GM19328 (cell line): Measurements from ENCODE around the gene NTNG2.

Experiments used
- ATAC-seq: cut with Tn5 transposase; IDR thresholded peaks from one replicate; pipeline ENCODE4 v1.9.1; 2021; ENCODE audit warnings: mild to moderate bottlenecking, moderate library complexity; ENCODE audit not compliant: unreplicated experiment

NTNG2 gene

DNA sequence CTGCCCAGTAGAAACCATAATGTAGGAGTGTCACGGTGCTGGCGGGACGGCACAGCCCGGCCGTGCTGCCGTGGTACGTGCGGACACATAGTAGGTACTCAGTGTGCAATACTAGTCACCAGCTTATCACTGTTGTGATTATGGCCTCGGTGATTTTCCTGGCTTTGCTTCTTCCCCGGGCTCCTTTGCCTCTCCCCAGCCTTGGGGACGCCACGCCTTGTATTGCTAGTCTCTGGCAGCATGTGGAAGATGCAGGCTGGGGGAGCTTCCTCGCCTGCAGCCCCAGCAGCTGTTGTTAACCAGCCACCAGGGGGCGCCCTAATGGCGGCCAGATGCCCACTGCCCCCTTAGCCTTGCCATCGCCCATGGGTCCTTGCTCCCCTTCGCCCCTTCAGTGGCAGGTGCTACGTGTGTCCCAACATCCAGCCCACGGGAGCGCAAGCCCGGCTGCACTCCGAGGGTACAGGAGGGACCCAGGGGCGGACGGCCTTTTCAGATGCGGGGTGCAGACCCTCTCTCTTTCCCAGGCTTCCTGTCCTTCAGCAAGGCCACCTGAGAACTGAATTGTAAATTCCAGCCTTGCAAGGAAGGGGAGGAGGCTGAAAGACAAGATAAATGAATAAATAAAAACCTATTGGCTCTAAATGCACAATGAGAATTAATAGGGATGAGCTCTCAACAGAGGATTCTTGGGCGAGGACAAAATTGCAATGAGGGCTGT, 8.0 kb downstream of the NTNG2 start:
- ATAC-seq = no peak

DNA sequence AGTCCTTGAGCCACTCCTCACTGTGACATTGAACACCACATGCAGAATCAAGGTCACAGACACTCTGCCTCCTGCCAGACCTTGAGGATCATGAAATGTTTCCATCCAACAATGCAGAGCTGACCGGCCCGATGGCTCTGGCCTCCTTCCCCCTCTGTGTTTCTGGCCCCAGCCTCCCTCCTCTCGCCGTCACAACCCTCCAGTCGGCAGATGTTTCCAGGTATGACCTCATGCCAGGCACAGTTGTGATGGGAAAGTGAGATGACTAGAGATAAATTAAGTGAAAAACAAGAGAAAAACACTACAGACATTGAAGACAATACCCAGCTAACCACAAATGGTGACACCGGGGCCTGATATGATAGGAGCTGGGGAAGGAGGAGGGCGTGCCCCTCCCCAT, 9.8 kb downstream of the NTNG2 start:
- no peak for ATAC-seq

DNA sequence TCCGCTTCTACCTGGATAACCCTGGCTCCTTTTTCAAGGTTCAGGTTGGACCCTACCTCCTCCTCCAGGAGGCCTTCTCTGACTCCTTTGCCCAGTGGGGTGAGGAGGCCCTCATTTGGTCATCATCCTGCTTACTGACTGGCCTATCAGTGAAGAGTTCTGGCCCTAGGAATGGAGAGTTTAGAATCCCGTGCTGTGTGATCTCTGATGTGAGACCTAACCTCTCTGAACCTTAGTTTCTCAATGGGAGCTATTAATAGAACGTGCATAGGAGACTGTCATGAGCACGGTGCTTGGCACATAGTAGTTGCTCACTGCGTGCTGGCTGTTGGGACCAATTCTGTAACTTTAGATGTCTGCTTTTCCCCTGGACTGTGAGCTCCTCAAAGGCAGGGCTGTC, 10.3 kb downstream of the NTNG2 start:
- no peak for ATAC-seq

DNA sequence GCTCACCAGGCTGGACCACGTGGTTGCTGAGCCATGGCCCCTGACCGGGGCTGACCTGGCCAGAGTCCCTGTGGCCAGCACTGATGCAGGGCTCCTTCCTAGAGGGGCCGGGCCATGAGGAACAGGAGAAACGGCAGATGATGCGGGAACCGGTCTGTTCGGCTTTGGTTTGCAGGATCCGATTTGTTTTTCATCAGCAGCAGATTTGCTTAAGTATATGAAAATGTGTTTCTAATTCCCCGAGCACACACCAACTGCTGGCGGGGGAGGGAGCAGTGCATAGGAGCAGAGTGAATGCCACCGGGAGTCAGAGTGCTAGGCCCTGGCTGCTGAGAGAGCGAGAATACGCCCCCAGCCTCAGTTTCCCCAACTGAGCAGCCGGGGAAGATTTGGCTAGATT, 13.6 kb downstream of the NTNG2 start:
- no peak for ATAC-seq

DNA sequence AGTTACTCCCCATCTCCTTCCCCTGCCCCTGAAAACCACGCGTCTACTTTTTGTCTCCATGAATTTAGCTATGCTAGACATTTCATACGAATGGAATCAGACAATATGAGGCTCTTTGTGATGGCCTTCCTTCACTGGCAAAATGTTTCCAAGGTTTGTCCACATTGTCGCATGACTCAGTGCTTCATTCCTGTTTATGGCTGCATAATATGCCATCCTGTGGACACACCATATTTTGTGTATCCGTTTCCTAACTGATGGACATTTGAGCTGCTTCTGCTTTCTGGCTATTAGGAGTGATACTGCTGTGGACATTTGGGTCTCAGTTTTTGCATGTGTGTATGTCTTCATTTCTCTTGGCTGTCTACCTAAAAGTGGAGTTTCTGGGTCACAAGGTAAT, 14.5 kb downstream of the NTNG2 start:
- ATAC-seq = no peak

DNA sequence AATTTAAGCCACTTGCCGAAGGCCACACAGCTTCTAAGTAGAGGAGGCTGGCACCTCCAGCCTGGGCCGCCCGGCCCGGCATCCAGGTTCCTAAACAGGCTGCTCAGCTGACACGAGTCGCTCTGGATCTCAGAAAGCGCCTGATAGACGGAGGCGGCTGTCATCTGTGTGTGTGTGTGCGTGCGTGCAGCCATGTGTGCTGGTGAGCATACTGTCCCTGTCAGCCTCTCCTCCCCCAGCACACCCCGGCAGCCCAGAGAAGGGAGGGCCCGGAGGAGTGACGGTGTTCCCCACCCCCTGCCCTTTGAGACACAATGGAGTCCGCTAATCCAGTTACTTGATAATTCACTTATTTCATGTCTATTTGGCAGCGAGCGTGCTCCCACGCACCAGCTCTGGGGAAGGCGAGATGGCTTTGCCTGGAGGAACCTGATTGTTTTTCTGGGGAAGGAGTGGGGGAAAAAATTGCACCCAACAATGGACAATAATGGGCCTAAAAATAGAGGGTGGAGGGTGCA, 20.0 kb downstream of the NTNG2 start:
- no peak for ATAC-seq

DNA sequence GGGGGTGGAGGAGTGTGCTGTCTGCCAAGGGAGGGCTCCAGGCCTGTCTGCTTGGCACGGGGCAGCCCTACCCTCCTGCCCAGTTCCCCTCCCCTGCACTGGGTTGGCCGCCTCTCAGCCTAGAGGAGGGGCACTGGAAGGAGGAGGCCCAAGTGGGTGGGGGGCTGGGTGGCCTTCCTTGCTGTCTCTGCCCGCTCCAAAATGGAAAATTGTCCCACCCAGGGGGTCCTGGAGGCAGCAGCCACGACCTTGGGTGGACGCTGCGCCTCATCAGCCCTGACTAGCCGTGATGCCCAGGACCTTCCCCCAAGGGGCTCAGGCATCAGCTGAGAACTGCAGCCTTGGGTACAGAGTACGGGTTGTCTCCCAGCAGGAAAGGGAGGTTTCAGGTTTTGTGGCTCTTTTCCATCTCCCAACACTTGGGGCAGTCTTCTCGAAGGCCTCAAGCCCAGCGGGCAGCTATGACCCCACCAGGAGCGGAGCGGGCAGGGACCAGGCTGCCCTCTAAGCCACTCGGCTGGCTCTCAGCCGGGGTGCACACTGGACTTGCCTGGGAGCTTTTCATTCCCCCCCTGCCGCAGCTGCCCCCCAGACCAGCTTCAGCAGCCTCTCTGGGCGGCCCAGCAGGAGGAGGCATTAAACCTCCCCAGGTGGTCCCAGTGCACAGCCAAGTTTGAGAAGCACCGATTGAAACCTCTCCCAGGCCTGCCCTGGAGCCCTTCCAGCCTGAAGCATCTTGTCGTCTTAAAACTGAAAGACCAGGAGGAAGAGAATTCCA, 20.6 kb downstream of the NTNG2 start:
- ATAC-seq = no peak

DNA sequence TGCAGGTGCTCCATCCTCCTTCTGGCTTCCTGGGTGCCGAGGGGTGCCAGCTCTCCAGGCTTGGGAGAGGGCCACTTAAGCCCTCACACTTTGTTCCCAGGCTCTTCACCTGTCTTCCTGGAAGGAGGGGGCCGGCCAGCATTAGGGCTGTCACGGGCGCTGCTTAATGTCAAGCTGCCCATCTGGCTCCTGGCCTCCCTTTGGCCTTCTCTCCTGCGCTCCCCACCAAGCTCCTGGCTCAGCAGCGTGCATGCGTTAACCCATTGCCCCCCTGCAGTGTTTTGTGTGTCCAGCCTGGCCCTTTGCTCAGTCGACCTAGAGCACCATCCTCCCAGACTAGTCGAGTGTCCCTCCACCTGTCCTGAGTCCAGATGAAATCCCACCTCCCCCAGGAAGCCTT, 21.3 kb downstream of the NTNG2 start:
- ATAC-seq = no peak

DNA sequence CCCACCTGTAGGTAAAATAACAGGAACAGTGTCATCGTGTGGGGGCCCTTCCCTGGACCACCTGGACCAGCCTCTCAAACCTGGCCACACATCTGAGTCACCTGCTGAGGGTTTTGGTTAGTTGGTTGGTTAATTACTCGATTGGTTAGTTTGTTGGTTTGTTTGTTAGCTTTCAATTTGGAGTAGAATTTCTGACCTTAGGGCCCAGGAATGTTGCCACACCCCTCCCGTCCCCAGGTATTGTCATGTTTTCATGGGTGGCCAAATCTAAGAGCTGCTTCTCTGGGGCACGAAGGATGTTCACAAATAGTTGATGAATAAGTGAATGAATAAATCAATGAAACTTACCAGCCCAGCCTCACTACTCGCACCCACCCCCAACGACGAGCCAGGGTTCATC, 21.9 kb downstream of the NTNG2 start:
- ATAC-seq = no peak

DNA sequence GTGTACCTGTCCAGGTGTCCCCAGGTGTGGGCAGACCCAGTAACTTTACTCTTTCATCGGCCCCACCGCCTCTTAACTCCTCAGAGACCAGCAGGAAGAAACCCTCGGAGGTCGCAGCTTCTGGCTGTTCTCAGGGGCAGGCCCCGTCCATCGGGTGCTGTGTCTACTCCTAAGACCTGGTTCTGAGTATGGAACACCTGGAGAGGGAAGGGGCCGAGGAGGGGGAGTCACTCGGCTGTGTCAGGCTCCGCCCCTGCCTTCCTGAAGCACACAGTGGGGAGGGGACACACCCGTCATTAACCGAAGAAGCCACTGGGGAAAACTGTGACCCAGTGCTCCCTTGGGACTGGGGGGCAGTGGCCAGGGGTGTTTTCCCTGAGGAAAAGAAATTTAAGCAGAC, 22.3 kb downstream of the NTNG2 start:
- ATAC-seq = no peak

DNA sequence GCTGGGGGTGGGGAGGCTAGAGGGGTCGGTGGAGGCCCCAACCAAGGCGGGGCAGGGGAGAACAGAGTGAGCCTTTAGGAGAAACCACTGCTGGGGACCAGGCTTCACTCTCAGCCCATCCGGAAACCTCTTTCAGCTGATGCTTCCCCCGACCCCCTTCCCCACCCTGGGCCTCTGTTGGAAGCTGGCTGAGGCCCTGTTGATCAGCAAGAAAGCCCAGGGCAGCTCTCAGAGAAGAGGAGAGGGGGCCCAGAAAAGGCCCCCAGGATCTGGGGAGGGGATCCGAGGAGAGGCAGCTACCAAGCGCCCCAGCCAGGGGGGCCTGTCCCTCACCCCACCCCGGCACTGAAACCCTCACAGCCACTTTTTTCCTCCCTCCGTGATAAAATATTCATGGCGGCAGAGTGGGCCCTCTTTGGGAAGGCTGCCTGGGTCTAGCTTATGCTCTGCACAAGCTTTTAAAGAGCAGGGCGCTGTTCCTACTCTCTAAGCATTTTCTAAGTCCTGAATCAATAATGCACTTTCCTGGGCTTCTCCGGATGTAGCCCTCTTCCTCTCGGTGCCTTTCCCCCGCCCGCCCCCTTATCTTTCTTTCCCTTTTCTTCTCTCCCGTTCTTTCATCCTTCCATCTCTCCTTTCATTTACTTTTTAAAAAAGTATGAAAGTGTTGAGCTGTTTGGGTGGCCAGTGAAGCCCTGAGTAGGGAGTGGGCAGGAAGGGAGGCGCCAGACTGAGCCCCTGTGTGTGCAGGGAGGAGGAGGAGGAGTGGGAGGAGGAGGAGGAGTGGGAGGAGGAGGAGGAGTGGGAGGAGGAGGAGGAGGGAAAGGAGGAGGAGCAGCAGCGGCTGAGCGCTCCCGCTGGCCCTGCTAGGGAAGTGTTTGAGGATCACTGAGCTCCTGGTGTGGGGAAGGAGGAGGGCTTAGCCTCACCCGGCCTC, 23.5 kb downstream of the NTNG2 start:
- no peak for ATAC-seq

DNA sequence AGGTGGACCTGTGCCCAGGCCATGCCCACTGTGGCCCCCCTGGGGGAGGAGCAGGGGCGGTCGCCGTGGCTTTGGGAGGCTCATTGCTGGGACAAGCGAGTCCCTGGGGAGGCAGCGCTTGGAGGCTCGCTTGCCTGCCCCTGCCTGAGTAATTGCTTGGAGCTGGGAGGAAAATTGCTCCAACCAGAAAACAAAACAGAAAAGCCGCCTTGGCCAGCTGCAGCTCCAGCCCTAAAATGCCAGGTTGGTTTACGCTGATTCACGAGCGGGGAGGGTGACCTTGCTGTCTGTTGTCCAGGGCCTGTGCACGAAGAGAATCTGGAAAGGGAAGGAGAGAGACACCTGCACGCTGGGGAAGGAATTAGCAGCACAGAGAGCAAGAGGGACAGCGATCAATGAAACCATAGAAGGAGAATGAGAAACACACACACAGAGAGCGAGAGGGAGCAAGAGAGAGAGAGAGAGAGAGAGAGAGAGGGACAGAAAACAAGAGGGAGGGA, 25.3 kb downstream of the NTNG2 start:
- ATAC-seq = no peak

DNA sequence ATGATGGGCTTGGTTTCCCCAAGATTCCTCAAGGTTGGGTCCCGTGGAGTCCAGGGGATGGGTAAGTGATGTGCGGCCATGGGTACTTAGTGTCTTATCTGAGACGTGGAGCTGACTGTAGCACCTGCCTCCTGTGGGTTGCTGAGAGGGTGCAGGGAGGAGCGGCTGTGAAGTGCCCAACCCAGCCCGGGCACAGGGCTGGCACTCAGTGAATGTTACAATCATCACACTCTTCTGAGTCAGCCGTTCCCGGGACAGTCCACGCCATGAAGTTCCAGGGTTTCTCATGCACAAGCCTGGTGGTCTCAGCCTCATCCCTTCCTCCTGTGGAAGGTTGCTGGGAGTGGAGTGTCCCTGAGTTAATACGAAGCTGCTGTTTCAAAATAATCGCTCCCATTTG, 29.1 kb downstream of the NTNG2 start:
- no peak for ATAC-seq

DNA sequence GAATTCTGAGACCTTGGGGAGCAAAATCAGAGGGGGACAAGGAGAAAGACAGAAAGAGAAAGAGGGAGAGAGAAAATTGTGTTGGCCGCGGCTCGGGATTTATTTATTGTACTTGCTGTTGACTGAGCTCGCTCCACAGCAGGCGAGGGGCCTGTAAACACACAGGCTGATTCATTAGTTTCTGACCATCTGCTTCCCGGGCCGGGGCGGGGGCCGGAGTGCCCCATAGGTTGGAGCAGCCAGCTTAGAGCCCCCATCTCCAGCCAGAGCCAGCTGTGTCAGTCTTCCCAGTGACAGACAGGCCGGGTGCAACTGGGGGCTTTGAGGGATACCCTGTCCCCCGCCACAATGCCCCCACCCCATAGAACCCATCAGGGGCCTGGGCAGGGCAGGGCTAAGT, 30.9 kb downstream of the NTNG2 start:
- ATAC-seq = no peak

DNA sequence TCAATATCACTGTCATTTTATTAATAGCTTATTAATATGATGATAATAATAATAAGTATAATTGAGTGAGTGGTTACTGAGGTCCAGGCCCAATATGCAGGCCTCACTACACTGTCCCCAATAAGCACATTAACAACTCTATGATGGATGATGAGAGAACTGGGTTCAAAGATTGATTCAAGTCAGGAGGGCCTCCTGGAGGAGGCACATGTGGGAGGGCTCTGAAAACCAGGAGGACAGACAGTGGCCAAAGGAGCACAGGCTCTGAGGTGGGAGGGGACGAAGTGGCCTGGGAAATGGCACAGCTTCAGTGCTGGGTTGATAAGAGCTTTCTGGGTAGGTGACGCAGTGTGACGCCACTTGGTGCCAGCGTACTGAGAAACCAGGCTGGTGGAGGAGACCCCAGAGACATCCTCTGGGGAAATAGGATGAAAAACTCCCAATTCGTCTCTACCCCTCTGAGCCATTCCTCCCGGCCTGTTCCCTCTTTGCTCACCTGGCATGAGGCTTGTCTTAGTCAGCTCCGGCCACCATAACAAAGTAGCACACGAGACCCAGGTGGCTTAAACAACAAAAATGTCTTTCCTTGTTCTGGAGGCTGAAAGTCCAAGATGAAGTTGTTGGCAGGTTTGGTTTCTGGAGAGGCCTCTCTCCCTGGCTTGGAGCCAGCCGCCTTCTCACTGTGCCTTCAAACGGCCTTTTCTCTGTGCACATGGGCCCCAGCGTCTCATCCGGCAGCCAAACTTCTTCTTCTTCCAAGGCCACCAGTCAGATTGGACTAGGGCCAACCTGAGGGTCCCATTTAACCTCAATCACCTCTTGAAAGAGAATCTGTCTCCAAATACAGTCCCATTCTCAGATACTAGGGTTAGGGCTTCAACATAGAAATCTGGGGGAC, 31.6 kb downstream of the NTNG2 start:
- no peak for ATAC-seq

DNA sequence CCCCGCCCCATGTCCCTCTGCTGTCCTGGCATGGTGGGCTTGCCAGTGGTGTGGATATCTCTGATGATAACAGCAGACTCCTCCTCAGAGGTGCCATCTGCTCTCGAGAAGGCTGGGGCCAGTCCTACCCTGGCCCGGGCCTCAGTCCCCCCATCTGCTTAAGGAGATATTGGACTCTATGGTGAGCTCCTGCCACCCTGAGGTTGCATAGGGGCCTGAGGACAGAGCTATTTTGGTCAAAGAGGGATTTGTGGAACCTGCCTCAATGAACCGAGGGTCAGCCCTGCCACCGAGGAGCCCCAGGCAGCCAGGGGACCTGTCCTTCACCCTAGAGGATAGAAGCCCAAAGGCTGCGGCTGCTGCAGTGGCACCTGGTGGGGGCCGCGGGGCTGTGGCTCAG, 32.6 kb downstream of the NTNG2 start:
- no peak for ATAC-seq

DNA sequence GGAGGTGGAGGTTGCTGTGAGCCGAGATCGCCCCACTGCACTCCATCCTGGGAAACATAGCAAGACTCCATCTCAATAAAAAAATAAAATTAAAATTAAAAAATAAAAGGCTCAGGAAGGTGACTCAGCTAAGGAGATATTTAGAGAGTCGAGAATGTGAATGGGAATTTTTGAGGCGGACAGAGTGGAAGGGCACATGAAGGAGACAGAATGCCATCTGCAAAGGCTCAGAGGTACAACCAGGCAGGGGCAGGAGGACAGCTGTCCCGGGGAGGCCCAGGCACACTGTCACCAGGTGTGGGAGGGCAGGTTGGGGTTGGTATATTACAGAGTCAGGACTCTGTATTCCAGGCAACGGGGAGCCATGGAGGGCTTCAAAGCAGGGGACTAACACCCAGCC, 35.5 kb downstream of the NTNG2 start:
- no peak for ATAC-seq

DNA sequence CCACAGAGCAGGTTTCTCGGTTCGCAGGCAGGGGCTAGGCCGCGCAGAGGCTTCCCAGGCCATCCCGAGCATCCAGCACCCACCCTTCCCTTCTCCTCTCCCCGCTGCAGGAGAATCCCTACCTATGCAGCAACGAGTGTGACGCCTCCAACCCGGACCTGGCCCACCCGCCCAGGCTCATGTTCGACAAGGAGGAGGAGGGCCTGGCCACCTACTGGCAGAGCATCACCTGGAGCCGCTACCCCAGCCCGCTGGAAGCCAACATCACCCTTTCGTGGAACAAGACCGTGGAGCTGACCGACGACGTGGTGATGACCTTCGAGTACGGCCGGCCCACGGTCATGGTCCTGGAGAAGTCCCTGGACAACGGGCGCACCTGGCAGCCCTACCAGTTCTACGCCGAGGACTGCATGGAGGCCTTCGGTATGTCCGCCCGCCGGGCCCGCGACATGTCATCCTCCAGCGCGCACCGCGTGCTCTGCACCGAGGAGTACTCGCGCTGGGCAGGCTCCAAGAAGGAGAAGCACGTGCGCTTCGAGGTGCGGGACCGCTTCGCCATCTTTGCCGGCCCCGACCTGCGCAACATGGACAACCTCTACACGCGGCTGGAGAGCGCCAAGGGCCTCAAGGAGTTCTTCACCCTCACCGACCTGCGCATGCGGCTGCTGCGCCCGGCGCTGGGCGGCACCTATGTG, 36.1 kb downstream of the NTNG2 start:
- ATAC-seq = no peak

DNA sequence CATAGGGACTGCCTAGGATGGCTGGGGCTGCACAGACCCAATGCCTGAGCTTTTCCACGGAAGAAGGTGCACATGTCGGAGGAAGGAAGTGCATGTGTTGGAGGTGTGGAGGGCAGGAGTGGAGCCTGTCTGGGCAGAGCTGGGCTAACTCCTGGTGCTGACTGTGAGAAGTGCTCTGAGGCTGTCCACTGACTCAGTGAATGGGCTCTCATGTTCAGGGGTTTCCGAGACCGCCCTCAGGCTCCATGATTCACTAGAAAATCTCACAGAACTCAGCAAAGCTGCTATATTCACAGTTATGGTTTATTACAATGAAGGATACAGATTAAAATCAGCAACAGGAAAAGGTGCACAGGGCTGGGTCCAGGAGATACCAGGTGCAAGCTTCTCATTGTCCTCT, 37.2 kb downstream of the NTNG2 start:
- ATAC-seq = no peak

DNA sequence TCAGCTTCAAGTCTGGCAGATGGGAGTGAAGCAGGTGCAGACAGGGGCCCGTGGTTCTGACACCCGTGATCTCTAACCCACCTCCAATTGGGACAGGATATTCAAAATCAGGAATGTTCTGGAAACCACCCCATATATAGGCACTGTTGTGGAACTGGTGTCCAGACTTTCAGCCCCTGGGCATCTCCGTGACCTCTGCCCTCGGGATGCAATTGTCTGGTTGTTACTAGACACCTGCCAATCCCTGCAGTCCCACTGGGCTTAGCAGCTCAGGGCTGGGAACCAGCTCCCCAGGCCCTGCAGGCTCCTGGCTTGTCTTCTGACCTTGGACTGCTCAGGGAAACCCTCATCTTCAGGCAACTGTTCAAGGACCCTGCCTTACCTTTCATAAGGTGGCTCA, 38.8 kb downstream of the NTNG2 start:
- ATAC-seq = no peak
